ENCODE data around the gene NKAIN2.
"Not testable (repeated sequence)": the region's sequence is repeated elsewhere in the genome, so short reads cannot be mapped to it uniquely, and the experiment has no call there.

Gene NKAIN2

DNA sequence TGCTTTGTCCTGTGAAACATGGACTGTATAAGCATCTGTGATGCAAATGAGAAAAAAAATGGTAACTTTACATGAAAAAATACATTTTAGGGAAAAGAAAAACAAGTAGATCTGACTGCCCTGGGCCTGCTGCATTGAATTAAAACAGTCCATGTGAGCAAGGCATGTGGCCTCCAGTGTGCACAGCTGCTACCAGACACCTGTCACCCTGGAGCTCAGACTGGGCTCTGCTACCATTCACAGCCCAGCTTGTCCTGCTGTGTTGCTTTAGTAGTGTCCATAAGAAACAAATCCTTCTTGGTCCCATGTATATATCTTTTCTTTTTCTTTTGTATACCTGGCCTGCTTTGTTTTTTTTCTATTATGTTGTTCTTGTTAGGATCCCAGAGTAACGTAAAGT lies 315.9 kb downstream of the NKAIN2 start:
- DNase-seq = peak; percentile 41

DNA sequence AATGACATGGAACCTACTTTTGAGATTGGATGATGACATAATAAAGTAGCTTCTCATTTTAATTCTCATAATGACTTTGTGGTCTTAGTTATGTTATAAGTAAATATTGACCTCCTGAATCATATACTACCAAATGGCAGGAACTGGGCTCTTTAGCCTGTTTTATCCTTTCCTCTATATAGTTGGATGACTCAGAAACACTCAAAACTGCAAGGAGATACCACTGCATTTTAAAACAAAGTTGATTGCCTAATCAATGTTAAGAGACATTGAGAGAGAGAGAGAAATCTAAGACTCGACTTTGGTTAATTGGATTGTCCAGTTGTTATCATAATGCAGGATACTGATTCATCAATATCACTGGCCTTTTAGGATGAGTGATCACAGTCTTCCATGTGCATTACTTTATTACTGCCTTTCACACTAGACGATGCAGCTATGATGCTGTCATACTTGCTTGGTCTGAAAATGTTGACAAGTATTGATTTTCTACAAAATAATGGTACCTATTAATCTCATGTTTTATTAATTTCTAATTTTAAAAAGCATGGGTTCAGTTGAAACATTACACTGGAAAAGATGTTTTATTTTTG lies 320.0 kb downstream of the NKAIN2 start:
- DNase-seq = no peak

DNA sequence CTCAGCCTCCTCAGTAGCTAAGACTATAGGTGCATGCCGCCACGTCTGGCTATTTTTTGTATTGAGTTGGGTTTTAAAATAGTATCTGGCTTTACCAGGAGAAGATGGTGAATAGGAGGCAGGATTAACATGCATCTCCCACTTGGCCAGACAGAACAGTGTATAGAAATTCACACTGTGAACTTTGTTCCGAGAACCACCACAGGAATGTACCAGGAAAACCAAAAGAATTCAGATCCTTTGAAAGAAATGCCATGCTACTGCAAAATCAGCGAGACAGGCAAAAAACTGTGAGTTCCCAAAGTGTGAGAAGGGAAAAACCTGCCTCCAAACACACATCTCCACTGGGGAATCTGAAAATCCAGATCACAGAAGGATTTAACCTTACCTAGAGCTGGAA lies 327.6 kb downstream of the NKAIN2 start:
- DNase-seq = no peak

DNA sequence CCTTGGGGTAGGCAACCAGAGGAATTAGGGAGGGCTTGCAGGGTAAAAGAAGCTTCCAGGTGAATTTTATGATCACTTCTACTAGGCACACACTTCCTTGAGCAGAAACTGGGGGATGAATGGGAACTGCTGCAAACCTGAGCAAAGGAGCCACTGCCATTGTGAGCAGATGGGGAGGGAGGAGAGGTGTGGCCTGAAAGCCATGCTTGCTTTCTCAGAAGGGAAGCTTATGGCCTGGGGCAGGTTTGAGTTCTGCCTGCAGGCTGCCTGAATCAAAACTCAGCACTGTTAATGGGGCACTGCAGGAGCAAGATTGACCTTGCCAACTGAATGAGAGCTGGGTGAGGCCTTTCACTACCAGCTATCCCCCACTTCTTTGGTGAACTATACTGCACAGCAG lies 328.1 kb downstream of the NKAIN2 start:
- DNase-seq = no peak

DNA sequence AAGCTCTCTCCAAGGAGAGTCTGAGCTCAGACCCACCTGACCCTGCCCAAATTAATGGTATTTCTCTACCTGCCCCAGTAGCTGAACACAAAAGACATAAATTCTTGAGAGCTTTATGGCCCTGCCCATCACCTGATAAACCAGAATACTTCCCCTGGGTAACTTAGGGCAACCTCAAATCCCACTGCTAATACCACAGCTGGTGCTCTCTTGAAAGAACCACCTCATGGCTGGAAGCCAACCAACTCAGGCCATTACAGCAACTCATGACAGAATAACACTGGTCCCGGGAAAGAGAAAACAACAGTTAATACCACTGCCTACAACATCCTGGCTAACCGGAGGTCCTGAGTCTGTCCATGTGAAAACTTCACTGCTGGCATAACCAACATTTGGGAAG lies 328.6 kb downstream of the NKAIN2 start:
- DNase-seq = no peak

DNA sequence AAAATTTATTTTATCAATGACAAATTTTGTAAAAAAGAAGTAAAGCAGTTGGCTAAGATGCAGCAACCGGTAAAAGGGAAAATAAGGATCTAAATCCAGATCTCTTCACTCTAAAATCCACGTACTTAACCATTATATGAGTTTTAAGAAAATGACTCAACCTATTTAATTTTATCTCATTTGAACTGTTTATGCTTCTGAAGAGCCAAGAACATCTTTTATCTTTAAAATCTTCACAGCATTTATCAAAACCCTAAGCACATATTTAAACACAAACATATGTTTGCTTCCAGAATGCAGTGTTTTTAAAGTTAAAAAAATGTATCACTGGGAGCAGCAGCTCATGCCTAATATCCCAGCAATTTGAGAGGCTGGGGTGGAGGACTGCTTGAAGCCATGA lies 339.2 kb downstream of the NKAIN2 start:
- DNase-seq = no peak

DNA sequence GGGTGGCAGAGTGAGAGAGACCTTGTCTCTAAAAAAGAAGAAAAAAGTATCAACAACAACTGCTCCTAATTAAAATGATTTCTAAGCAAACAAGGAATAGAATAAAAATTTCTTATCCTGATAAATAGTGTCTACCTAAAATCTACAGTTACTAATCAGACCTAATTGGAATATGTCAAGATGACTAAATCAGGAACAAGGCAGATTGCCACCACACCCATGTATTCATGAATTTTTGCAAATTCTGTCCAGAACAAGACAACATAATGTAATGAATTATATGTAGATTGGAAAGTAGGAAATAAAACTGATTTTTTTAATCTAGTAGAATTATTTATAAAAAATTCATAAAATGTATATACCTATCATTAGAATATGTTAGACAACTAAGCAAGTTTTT lies 339.8 kb downstream of the NKAIN2 start:
- DNase-seq = no peak

DNA sequence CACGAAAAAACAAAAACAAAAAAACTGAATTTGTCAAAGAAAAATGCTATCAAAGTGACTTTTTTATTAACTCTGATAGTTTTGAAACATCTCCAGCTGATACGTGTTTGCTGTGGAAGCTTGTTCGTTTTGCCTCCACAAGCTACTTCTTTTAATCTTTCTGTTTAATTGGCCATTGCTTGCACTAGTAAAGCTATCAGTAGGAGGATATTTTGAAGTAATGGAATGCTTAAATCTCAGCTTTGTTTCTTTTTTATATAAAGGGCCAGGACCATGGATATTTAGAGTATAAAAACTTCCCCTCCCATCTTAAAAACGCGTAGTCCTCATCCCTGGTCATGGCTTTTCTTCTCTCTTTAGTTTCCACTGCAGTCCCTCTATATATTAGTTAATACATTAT lies 344.0 kb downstream of the NKAIN2 start:
- DNase-seq = no peak

DNA sequence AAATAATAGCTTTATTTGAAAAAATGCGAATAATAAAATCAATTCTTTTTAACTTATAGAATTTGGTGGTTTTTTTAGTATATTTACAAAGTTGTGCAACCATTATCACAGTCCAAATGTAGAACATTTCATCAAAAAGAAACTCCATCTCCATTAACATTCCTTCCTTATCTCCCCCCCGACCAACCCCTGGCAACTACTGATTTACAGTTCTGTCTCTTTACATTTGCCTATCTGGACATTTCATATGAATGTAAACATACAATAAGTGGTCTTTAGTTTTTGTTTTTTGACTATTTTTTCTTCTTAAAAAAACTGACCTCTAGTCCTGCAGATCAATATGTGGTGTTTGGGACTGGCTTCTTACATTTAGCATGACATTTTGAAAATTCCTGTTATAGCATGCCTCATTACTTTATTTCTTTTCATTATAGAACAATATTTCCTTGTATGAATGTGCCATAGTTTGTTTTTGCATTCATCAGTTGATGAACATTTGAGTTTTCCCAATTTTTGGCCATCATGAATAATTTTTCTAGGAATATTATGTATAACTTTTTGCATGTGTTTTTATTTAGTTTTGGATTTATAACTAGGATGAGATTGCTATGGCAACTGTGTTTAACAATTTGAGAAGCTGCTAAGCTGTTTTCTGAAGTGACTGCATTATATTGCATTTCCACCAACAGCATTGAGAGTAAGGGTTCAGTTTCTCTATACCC lies 344.7 kb downstream of the NKAIN2 start:
- DNase-seq = no peak

DNA sequence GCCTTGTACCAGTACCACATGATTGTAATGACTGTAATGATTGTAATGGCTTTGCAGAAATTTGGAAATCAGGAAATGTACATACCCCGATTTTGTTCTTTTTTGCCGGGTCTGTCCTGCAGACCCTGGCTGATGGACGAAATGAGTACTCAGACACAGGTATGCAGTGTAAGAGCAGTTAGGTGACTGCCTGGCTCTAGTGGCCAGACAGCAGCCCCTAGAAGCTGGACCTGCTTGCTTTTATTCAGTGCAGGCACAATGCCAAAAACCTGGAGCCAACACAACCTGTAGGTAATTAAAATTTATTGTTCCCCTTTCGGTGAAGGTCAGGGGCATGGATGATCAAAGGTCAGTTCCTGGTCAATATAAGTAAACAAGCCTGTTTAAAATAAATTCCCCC lies 346.0 kb downstream of the NKAIN2 start:
- DNase-seq = no peak

DNA sequence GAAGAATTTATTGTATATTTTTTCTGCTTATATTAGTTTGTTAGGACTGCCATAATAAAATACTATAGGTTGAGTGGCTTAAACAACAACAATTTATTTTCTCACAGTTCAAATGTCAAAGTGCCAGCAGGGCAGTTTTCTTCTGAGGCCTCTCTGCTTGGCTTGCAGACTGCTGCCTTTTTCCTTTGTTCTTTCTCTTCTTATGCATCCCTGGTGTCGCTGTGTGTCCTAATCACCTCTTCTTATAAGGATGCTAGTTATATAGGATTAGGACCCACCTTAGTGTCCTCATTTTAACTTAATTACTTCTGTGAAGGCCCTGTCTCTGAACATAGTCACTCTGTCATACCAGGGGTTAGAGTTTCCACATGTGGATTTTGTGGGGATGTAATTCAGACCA lies 354.4 kb downstream of the NKAIN2 start:
- no peak for DNase-seq

DNA sequence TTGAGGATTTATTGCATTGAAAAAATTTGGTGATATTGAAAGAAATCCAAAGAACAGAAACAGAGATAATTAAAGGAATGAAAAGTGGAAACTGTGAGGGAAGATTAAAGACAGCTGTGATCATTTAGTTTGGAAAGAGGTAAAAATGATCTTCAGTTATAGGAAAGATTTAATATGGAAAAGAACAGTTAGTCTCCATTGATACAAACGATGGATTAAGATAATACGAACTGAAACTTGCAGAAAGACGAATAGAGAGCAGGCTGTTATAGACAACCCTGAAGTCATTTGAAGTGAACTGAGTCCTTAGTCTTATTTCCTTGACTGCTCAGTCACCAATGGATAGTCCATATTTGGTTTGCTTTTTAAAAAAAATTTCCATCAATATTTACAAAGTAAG lies 360.0 kb downstream of the NKAIN2 start:
- DNase-seq = no peak

DNA sequence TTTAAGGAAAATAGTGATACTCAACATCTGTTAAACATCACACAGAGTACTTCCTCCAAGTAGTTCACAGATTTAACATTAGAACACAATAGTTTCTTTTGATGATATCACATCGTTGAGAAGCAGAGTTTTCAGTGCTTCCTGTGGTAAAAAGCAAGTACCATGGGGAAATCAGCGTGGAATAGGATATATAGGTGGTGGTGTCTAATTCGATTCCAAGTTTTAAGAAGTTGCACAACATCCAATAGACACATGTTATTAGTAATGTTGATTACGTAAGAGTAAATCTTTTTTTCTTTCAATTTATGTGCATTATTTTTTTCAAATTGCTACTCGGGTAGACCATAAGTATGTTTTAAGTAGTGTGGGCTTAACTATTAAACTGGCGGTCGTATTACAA lies 360.7 kb downstream of the NKAIN2 start:
- no peak for DNase-seq

DNA sequence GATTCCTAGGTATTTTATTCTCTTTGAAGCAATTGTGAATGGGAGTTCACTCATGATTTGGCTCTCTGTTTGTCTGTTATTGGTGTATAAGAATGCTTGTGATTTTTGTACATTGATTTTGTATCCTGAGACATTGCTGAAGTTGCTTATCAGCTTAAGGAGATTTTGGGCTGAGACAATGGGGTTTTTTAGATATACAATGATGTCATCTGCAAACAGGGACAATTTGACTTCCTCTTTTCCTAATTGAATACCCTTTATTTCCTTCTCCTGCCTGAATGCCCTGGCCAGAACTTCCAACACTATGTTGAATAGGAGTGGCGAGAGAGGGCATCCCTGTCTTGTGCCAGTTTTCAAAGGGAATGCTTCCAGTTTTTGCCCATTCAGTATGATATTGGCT lies 363.6 kb downstream of the NKAIN2 start:
- DNase-seq = not testable (repeated sequence)

DNA sequence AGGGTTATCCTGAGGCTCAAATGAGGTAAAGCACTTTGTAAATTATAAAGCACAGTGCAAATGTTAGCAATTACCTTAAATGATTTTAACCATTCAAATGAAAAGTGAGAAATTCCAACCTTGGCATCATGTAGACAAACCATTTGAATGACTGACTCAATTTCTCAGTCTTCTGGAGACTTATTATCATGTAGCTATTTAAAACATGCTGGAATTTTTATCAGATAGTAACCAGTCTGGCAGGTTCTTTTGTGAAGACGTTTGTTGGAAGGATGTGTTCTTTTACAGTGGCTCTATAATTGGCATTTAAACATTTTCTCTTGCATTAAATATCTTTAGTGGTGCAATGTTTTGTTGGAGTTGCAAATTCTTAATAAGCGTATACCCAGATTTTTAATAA lies 386.6 kb downstream of the NKAIN2 start:
- DNase-seq = no peak

DNA sequence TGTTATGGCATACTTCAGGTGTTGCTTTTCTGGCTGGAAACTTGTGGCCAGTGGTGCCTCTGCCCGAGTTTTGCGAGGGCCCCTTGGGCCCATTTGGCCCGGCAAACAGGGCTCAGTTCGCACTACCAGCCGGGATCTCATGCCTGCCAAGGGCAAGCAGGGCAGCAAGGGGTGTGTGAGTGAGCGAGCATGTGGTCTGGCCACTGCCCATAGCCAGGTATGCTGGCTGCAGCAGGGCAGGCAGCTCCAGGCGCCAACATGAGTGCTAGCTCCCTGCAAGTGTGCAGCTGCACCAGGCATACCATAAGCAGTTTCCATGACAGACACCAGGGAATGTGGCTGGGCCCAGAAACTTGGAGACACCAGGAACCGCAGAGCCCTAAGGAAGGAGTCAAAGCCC lies 389.5 kb downstream of the NKAIN2 start:
- no peak for DNase-seq

DNA sequence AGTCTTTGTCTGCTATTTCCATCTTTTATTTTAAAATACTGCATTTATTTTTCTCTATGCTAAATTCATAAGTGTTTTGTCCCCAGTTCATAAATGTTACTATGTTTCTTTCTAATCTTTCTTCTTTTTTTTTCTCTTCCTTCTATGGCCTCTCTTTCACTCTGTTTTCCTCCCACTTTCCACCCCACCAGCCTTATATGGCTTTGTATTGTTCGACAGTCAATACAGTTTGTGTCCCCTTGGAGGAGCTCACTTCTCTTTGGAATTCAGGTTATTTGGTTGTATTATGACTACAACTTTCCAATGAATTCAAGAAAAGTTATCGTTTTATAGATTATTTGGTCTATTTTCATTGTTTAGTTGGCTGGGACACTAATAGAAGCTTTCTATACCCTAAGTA lies 393.5 kb downstream of the NKAIN2 start:
- DNase-seq = no peak

DNA sequence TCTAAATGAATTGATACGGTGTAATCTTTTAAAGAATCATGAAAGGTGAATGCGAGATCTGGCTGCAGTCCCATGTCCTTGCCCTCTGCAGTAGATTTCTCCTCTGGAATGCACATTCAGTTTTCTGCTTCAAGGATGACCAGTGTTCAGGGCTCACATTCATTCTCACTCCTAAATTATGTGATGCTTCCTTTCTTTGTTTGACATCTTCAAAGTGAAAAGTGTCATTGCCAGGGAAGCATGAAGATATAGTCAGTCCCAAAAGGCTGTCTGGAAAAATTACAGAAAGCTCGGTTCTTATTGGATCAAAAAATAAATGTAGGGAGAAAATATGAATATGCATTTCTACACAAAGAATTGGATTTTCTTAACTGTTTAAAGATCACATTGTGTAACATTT lies 395.6 kb downstream of the NKAIN2 start:
- no peak for DNase-seq

DNA sequence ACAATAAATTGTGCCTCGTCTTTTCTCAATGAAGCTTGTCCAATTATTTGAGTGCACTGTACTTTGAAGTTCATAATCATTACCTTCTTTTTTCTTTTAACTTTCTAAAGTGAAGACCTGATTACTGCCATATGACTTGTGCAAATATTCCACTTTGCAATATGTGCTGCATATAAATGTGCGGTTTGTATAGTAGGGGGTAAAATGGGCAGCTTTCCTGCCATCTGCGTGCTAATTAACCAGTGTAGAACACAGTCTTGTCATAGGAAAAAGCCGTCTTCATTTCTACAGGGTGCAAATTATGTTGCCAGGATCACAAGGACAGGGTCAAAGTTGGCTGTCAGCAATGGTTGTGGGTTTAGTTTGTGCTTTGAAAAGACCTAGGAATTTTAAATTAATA lies 397.0 kb downstream of the NKAIN2 start:
- DNase-seq = no peak

DNA sequence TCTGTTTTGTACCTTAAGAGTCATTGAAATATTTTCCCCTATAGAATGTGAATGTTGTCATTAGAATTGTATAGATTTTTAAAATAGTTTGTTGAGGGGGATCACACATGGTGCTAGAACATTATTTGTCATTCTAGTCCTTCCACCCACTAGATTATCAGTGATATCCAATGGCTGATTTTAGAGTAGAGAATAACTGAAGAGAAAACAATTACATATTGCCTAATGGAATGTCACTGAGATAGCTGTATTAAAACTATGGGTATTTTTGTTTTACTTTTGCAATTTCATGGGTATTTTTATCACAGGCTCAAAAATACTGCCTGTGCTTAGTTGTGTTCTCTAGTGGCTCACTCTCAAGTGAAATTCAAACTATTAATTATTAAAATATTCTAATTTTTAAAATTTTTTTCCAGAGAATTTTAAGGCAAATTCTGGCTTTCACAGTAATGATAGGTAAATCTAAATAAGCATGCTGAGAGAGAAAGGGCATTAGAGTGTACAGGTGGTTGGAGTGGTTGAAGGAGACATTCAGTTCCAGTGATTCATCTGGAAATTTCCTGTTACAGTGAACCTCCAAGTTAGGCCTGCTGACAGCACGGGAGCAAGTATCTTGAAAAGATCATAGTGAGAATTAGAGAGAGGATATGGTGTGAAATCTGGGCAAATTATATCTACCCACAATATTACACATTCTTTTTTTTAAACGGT lies 399.6 kb downstream of the NKAIN2 start:
- DNase-seq = no peak

DNA sequence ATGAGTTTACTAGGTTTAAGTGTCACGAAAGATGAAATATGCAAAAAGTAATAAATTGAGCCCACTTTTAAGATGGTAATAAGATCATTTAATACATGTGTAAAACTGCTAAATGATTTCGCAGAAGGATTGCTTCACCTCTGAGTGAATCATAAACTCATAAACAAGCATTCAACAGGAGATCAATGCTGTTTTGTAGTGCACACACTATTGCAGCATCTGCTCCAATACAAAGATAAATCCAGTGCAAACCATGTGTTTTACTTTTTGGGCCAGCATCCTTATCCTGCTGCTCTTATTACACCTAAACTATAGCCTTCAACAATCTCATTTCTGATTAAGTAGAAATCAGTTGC lies 400.1 kb downstream of the NKAIN2 start:
- DNase-seq = no peak

DNA sequence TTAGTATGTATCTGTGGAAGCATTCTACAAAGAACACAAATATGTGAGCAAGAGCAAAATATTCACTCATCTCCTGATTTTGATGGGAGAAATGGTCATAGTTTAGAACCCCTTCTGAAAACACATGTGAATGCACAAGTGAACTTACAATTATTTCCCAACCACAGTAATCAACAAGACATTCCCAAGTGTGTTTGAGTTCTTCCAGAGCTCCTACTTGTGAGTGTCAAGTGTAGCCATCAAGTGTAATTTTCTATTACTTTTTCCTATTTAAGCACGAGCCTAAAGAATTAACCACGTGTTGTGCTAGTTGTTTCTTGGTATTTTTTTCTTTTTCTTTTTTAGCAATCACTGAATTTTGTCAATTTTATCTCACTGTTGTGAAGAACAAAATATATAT lies 402.3 kb downstream of the NKAIN2 start:
- DNase-seq = no peak

DNA sequence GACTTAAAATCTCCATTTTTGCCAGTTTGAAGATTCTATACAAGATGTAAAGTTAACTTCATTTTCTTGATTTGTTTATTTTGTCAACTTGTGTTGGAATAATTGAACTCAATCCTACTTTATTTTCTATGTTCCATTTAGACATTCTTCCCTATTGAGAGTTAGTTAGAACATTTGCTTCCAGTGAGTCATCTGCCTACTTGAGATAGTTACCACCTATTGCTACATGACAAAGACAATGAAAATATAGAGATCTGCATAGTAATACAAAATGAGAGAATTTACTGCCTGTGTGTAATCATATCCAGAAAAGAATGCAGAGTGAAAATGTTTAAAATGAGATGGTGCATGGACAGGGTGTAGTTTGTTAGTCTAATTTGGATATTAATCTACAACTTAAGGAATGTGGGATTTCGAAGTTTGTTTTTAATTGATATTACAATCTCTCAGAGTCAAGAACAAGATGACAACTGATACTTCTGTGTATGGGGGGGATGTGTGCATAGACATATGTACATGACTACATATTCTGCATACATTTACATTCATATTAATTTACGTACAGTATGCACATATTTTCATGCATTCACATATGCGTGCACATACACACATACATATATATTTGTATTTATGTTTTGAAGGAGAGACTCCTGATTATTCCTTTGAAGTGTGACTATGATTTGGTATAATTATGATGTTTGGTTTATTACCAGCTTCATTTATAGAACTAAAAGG lies 420.1 kb downstream of the NKAIN2 start:
- DNase-seq = no peak

DNA sequence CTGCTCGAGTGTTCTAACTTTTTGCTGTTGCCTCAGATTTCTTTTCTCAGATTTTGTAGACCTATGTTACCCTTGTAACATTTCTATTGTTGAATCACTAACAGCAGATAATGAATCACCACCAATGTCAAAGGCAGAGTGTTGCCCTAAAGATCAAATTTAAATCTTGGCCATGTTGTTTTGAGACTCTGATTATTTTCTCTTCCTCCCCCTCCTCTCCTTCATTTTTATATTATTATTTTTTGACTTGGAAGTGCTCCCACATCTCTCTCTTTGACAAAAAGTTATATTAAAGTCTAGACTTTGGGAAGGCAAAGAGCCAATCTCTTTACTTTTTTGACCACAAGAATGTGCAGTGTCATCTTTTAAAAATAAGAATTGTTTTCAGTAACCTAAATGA lies 422.7 kb downstream of the NKAIN2 start:
- no peak for DNase-seq
